Sigmoid colon (tissue), 7 donors: ENCODE data around the gene TNNT3. TPM values are rescaled to one million over a fixed set of nuclear protein-coding genes. Genes with fewer than 3 reads are reported as not detected.

ENCODE experiments used
- DNase-seq: peaks from one replicate; pipeline ENCODE4 v3.0.0-alpha.2; 2019
- H3K27ac ChIP-seq, 4 donors: fragments of 200-600 bp; sonication (generic); one replicate each; pipeline ENCODE4 v1.5.1; 2016 to 2019; ENCODE audit warnings: mild to moderate bottlenecking in 1 of 4
- H3K27me3 ChIP-seq, 3 donors: fragments of 200-600 bp; sonication (generic); one replicate each; pipeline ENCODE4 v1.5.1; 2019; ENCODE audit warnings: mild to moderate bottlenecking in 1 of 3
- H3K36me3 ChIP-seq, 4 donors: fragments of 200-600 bp; sonication (generic); one replicate each; pipeline ENCODE4 v1.5.1; 2016 to 2019
- H3K4me1 ChIP-seq, 4 donors: fragments of 200-600 bp; sonication (generic); one replicate each; pipeline ENCODE4 v1.5.1; 2017 to 2019
- H3K4me3 ChIP-seq, 4 donors: fragments of 200-600 bp; sonication (generic); one replicate each; pipeline ENCODE4 v1.5.1; 2017 to 2019; ENCODE audit warnings: mild to moderate bottlenecking in 2 of 4, moderate library complexity in 1 of 4
- H3K9me3 ChIP-seq, 4 donors: fragments of 200-600 bp in 3 of 4; sonication (generic) in 3 of 4; one replicate each; pipeline versions ENCODE4 v1.5.1 to v1.6.1; 2013 to 2019
- CTCF ChIP-seq, 4 experiments: fragments of 450-650 bp in 3 of 4; fragments of 200-600 bp in 1 of 4; IDR thresholded peaks; one replicate each; pipeline ENCODE4 v1.5.1; 2016 to 2019; ENCODE audit warnings: antibody characterized with exemption in 4 of 4, mild to moderate bottlenecking in 3 of 4, moderate library complexity in 2 of 4
- EP300 ChIP-seq, 4 donors: sonication (generic); formaldehyde crosslinking; IDR thresholded peaks; one replicate each; pipeline ENCODE4 v1.6.1; 2017; ENCODE audit warnings: antibody characterized with exemption in 4 of 4
- POLR2A ChIP-seq, 2 donors: fragments of 450-650 bp; IDR thresholded peaks; one replicate each; pipeline ENCODE4 v1.6.1; 2016; ENCODE audit warnings: antibody characterized with exemption in 2 of 2, mild to moderate bottlenecking in 2 of 2, moderate library complexity in 2 of 2
- POLR2AphosphoS5 ChIP-seq, 4 donors: sonication (generic); formaldehyde crosslinking; IDR thresholded peaks; one replicate each; pipeline ENCODE4 v1.6.1; 2017; ENCODE audit warnings: antibody characterized with exemption in 4 of 4
- WGBS, 2 donors: extraction: QIAGEN DNeasy Blood & Tissue Kit; methylation state at CpG; one replicate each; pipeline ENCODE4 v1.1.7; 2013; 5-methylcytosine and 5-hydroxymethylcytosine counted together
- intact Hi-C: fragments of 100-400 bp; cut with DNase I; formaldehyde crosslinking; loops from one replicate; pipeline ENCODE4 v1.15.1; 2023
- polyA plus RNA-seq, 3 donors: library from polyadenylated mRNA; stranded (reverse); fragments of 200-250 nt; gene quantifications; one replicate each; pipeline ENCODE4 v1.2.3, GENCODE V29; 2013
- total RNA-seq, 4 donors: library from RNA; depleted of rRNA; stranded (reverse); fragments of >200 nt; gene quantifications; one replicate each; pipeline ENCODE4 v1.1.0, GENCODE V29; 2016
- donor health status: healthy with polysubstance abuse.
- donor health status: Bipolar disorder and iron deficiency.
- donor health status: healthy.

Gene TNNT3
- total and polyA plus RNA-seq, 7 donors = 1.2 to 17.2 (median 4.4) TPM; not detected in 1

DNA sequence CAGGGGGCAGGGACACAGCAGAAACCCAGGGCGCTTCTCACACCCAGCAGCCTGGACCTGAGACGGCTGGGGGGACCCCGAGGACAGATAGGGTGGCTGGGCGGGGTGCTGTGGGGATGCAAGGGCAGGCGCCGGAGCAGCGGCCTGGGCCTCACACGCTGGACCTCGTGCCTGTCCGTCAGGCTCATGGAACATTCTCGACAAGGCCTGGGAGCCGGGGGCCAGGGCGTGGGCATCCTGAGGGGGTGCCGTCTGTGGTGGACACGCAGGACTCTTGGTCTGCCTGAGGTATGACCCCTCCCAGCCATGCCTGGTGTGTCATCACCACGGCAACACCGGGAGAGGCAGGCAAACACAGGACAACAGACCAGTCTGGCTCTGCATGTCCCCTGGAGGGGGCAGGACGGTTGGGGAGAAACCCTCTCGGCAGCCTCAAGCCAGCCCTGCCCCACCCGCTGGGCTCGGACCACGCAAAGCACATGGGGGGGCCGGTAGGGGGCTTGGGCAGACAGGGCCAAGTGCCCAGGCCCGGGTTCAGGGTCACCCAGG is 49.0 kb downstream of the TNNT3 start:
- H3K27me3 ChIP-seq = no peaks in the 10 kb centered on the region
- no peak overlapping the region for H3K27ac ChIP-seq
- DNase-seq = peak; percentile 30
- no peak overlapping the region for H3K4me3 ChIP-seq
- no peaks in the 10 kb centered on the region for H3K4me1 ChIP-seq
- H3K9me3 ChIP-seq = no peaks in the 10 kb centered on the region
- WGBS, 2 donors = 68% methylated on average over 11 of the region's 24 CpGs; no CpG with 5 or more reads in 1 of the 2 donors
- TF ChIP-seq POLR2AphosphoS5 (IDR thresholded peaks at IDR 0.05) = no peak
- TF ChIP-seq CTCF (IDR thresholded peaks at IDR 0.05) = no peak
- no peak for TF ChIP-seq EP300 (IDR thresholded peaks at IDR 0.05)
- TF ChIP-seq POLR2A (IDR thresholded peaks at IDR 0.05) = no peak
- no peaks in the 10 kb centered on the region for H3K36me3 ChIP-seq
- intact Hi-C loops = no loop called here

DNA sequence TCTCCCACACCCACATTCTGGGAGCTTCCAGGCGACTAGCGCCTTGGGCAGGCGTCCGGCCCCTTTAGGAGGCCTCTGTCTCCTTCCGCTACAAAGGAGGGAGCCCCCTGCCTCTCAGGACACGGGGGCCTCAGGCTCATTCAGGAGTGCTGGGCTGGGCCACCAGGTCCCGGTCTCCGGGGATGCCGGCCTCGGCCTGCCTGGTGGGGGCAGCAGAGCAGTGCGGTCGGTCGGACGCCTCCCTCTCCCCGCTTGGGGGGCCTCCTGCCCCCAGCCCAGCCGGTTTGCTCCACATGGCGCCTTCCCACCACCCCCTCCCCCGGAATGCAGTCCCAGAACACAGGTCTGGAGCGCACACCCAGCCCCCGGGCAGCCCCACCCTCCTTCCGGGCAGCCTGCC is 49.5 kb downstream of the TNNT3 start:
- no peaks in the 10 kb centered on the region for H3K27me3 ChIP-seq
- no peak for TF ChIP-seq EP300 (IDR thresholded peaks at IDR 0.05)
- TF ChIP-seq POLR2A (IDR thresholded peaks at IDR 0.05) = no peak
- TF ChIP-seq POLR2AphosphoS5 (IDR thresholded peaks at IDR 0.05) = no peak
- no peak for TF ChIP-seq CTCF (IDR thresholded peaks at IDR 0.05)
- no peak overlapping the region for H3K4me3 ChIP-seq
- no peak overlapping the region for H3K27ac ChIP-seq
- no peak for DNase-seq
- intact Hi-C loops = no loop called here
- no peaks in the 10 kb centered on the region for H3K36me3 ChIP-seq
- no peaks in the 10 kb centered on the region for H3K4me1 ChIP-seq
- H3K9me3 ChIP-seq = no peaks in the 10 kb centered on the region
- WGBS, 2 donors = no CpG with 5 or more reads among the region's 21 CpGs

- TF ChIP-seq EP300 (IDR thresholded peaks at IDR 0.05) = no peak
- TF ChIP-seq CTCF (IDR thresholded peaks at IDR 0.05) = no peak
- TF ChIP-seq POLR2AphosphoS5 (IDR thresholded peaks at IDR 0.05) = no peak
- no peak for TF ChIP-seq POLR2A (IDR thresholded peaks at IDR 0.05)
- no CpG with 5 or more reads among the region's 23 CpGs for WGBS, 2 donors
- no peak for DNase-seq
- H3K4me1 ChIP-seq = no peaks in the 10 kb centered on the region
- no peaks in the 10 kb centered on the region for H3K9me3 ChIP-seq
- H3K36me3 ChIP-seq = no peaks in the 10 kb centered on the region
- no peak overlapping the region for H3K4me3 ChIP-seq
- intact Hi-C loops = no loop called here
- H3K27me3 ChIP-seq = no peaks in the 10 kb centered on the region
- no peak overlapping the region for H3K27ac ChIP-seq
These were observed 50.3 kb downstream of the TNNT3 start for GRCh38 chr11:1969776-1970175.

DNA sequence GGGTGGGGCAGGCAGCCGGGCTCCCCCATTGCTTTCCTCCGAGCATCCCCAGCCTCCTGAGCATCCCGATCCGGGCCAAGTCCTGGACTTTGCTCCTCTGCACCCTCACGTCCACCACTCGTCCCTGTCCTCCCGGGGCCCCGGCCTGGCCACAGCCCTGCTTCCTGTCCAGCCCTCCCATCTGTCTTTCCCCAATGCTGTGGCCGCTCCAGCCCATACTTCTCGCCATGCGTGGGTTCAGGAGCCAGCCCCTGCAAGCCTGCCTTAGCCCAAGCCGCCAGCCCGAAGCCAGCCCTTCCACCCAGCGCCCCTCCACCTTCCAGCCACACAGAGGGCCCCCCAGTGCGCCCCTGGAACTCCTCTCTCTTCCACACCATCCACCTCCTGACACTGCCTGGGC is 51.5 kb downstream of the TNNT3 start:
- Histone ChIP-seq H3K27ac (no peak overlapping the region), H3K9me3 (no peaks in the 10 kb centered on the region), H3K36me3 (no peaks in the 10 kb centered on the region), H3K4me3 (no peak overlapping the region), H3K27me3 (no peaks in the 10 kb centered on the region), H3K4me1 (no peaks in the 10 kb centered on the region)
- WGBS, 2 donors = 66 to 78% methylated on average over 10 to 11 of the region's 15 CpGs
- intact Hi-C loops = no loop called here
- TF ChIP-seq EP300 (IDR thresholded peaks at IDR 0.05) = no peak
- peak; percentile 32 for DNase-seq

GRCh38 chr11:1975185-1975584 is 55.7 kb downstream of the TNNT3 start:
- DNase-seq = no peak
- intact Hi-C loops = no loop called here
- Histone ChIP-seq H3K27me3 (no peaks in the 10 kb centered on the region), H3K4me1 (no peaks in the 10 kb centered on the region), H3K9me3 (no peaks in the 10 kb centered on the region), H3K4me3 (no peak overlapping the region), H3K36me3 (no peaks in the 10 kb centered on the region), H3K27ac (no peak overlapping the region)
- TF ChIP-seq EP300 (IDR thresholded peaks at IDR 0.05) (no peak), CTCF (IDR thresholded peaks at IDR 0.05) (no peak), POLR2AphosphoS5 (IDR thresholded peaks at IDR 0.05) (no peak)
- no CpG with 5 or more reads among the region's 13 CpGs for WGBS, 2 donors
